Stimulated activated CD8-positive, alpha-beta memory T cell treated with anti-CD3 and anti-CD28 coated beads, Interleukin-4, amount 100 ng/mL, for 4 hours (primary cell): ENCODE results near the gene CDKN2B-AS1.
"Not testable (repeated sequence)": the region's sequence is repeated elsewhere in the genome, so short reads cannot be mapped to it uniquely, and the experiment has no call there.

Experiments
- DNase-seq, 2 donors: peaks; one replicate each; pipeline ENCODE4 v3.0.0-alpha.2; 2020; ENCODE audit warnings: low read depth in 2 of 2, low spot score in 1 of 2

Gene CDKN2B-AS1

DNA sequence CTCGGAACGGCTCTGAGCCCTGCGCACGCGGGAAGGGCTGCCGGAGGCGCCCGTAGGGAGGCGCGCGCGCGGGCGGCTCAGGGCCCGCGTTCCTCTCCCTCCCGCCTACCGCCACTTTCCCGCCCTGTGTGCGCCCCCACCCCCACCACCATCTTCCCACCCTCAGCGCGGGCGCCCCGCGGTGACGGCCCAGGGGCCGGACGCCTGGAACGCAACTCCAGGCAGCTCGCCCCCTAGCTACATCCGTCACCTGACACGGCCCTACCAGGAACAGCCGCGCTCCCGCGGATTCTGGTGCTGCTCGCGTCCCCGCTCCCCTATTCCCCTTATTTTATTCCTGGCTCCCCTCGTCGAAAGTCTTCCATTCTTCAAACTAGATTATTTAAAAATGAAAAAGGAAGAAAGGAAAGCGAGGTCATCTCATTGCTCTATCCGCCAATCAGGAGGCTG is at the start of gene CDKN2B-AS1:
CDKN2B-AS1 (plus strand) TSS at position 236 of the 450 bp plus-strand sequence.
- no peak for DNase-seq

DNA sequence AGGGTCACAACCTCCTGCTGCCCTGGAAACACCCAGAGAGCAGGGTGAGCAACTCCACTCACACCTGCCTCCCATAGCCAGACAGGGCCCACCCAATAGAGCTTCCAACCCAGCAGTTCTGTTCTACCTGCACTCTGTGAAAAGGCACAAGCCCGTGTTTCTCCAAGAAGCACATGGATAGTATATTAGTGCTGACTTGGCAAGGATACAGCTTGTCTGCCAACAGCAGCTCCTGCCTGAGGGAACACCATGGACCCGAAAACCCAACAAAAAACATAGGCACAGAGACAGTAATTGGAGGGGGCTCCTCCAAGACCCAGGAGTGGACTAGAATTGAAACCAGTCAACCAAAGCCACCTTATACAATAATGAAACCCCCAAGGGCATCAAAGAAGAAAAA is 49.0 kb upstream of the CDKN2B-AS1 start:
- no peak for DNase-seq

DNA sequence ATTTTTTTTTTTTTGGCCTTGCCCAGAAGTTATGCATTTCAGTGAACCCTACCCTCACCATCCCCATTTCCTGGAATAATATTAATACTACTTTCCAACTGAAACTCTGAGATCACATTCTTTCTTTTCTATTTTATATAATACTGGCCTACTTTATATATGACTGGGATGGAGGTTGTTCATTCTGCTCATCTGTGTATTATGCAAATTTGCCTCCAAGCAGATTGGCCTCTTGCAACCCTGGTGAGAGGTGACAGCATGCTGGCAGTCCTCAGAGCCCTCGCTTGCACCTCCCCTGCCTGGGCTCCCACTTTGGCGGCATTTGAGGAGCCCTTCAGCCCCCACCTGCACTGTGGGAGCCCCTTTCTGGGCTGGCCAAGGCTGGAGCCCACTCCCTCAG is 35.8 kb upstream of the CDKN2B-AS1 start:
- DNase-seq: no peak

DNA sequence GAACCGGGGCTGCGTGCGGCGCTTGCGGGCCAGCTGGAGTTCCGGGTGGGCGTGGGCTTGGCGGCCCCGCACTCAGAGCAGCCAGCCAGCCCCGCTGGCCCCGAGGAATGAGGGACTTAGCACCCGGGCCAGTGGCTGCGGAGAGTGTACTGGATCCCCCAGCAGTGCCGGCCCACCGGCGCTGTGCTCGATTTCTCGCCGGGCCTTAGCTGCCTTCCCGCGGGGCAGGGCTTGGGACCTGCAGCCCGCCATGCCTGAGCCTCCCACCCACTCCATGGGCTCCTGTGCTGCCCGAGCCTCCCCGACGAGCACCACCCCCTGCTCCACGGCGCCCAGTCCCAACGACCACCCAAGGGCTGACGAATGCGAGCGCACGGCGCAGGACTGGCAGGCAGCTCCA is 35.3 kb upstream of the CDKN2B-AS1 start:
- not testable (repeated sequence) for DNase-seq

DNA sequence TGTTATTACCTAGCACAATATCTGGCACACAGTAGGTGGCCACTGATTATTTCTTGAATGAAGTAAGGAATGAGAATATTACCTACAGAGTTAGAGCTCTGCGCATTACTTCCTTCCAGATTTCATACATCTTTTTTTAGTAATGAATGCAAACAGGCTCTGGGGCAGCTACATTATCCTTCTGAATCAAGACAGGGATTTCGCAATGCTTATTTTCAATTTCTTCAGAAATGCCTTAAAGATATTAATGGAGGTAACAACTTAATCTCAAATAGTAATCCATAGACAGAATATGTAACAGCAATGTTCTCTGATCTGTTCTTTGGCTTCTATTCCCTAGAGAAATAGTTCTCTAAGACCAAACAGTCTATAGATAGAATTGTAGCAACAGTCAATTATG is 33.0 kb upstream of the CDKN2B-AS1 start:
- DNase-seq: no peak

DNA sequence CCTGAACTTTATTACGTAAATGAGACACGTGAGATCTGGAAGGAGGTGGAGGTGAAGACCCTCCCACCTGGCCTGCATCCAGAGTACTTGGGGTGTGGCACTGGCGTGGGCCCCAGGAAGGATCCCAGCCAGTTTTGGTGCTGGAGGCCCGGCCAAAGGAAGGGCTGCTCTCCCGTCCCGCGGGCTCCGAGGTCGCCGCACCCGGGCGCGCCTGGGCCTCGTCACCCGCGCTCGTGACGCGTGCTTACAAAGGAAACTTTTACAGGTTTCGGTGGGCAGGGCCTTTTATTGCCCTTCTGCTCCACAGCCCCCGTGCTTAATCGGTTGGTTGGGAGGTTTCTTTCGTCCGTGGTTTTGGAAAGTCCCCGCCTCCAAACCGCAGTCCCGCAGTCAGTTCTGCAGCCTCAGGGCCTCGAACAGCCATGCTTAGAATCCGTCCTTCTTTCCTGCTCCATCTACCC is 29.6 kb upstream of the CDKN2B-AS1 start:
- peak; percentile 17 to 31 for DNase-seq

DNA sequence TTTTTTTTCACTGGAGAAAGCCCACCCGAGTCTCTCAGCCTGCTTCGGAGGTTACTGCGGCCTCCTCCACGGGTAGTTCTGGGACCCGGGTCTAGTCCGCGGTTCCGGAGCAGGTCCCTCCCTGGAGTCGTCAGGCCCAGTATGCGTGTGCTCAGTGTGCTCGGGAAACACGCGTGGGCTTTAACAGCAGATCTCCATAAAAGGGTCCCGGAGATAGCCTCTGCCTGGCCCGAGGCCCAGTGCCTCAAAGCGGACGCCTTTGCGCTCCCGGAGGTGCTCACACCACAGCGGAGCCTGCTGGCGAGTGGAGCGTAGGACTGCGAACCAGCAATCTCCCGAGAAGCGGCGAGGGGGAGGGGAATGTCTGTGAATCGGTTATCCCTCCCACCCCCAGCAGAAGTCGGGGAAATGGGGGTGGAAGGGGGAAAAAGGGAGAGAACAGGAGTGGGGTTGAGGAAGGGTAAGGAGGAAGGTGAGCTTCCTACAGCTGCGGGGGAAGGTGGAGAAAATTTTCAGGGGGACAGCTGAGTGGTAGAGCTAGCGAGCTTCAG is 29.1 kb upstream of the CDKN2B-AS1 start:
- DNase-seq: no peak

DNA sequence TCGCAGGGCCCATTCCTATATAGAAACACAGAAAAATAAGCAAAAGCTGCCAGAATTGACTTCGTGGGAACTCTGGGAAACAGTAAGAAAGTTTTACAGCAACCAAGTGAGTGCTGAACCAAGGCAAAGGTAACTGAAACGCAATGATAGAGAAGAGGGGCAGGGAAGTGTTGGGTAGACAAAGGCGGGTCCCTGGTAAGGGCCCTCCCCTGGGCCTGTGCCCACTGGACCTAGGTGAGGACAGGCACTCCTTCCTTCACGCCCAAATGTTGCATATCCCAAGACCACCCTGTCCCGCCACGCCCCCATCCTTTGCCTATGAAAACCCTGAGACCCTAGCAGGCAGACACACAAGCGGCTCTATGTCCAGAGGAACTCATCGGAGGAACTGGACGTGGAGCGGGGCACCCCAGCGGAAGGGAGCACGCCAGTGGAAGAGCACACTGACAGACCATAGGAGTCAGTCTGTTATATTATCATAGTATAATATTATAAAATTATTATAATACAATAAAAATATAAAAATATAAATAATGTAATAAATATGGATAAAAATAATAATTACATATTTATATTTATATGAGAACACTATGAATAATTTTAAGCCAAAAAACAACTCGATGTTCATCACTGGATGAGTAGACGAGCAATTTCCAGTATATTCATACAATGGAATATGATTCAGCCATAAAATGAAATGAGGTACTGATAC is 28.3 kb upstream of the CDKN2B-AS1 start:
- no peak for DNase-seq

DNA sequence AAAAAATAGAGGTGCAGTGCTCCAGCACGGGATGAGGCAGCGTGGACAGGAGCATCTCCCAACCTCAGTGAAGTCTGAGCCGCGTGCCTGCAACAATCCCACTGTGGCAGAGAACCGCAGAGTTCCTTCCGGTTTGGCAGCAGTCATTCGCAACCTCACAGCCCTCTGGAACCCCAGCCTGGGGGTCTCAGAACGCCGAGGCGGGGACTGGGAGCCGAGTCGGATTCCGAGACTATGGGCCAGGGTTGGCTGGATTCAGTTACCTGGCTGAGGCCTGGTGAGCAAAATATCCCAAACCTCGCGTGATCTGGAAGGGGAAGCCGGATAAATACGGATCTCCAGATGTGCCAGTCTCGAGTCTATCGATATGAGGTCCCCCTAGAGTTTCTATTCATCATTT is 27.4 kb upstream of the CDKN2B-AS1 start:
- DNase-seq: no peak

DNA sequence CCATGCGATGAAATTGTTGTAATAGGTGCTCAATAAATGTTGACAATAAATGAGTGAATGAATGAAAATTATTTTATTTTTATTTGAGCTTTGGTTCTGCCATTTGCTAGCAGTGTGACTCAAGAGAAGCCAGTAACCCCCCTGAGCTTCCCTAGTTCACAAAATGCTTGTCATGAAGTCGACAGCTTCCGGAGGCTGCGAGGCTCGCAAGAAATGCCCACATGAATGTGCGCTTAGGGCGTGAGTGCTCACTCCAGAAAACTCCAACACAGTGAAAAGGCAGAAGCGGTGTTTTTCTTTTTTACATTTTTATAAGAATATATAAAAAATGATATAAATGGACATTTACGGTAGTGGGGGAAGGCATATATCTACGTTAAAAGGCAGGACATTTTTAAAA is 26.9 kb upstream of the CDKN2B-AS1 start:
- no peak for DNase-seq

DNA sequence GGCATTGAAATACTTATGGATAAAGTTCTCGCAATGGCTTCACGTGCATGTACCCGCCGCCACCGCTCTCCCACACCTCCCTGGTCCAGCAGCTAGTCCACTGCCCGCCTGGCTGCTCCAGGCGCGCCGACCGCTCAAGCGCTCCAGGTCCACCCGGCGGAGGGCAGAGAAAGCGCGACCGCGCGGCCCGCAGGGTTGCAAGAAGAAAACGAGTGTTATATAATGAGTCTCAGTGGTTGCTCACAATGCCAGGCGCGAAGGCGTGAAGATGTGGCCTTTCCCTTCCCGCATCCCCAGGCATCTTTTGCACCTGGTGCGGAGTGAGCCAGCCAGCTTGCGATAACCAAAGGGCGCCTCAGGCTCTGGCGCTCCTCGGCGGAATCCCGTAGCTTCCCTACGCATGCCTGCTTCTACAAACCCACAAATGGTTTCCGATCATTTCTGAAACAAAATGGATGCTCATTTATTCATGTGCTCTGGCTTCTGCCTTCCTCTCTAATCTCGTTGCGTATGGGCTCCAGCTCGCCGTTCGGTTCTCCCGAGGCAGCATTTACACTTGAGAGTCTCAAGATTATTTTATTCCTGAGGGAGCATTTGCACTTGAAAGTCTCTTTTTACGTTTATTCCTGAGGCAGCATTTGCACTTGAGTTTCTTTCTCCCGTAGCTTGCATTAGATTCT is 26.1 kb upstream of the CDKN2B-AS1 start:
- no peak for DNase-seq

DNA sequence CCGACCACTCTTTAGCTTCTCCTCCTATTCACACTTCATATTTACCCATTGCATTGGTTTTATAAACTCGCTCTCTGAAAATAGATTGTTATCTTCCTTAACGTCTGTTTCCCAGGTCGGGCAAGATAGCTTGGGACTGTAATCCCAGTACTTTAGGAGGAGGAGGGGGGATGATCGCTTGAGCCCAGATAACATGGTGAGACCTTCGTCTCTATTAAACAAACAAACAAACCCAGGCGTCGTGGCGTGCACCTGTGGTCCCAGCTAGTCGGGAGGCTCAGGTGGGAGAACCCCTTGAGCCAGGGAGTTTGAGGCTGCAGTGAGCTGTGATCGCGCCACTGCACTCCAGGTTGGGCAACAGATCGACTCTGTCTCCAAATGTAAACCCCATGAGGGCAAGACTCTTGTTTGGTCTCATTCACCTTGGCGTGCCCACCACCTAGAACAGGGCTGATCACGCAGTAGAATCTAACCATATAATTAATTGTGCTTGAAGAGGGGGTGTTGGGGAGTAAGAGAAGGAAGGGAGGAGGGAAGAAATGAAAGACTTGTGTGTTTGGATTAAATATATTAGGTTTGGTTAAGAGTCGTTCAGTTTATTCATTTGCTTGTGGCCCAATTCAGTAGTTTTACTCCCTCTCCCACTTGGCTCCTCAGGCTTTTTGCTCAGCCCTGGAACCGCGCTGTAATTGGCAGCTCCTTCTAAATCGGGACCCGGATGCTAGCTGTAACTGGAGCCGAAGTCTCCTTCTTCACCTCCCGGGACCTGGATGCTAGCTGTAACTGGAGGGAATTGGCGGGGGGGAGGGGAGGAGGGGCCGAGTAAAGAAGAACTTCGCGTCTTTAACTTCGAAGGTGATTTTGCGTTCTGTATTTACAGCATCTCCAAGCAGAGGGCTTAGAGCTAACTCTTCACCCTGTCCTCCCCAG is 25.3 kb upstream of the CDKN2B-AS1 start:
- DNase-seq: no peak

DNA sequence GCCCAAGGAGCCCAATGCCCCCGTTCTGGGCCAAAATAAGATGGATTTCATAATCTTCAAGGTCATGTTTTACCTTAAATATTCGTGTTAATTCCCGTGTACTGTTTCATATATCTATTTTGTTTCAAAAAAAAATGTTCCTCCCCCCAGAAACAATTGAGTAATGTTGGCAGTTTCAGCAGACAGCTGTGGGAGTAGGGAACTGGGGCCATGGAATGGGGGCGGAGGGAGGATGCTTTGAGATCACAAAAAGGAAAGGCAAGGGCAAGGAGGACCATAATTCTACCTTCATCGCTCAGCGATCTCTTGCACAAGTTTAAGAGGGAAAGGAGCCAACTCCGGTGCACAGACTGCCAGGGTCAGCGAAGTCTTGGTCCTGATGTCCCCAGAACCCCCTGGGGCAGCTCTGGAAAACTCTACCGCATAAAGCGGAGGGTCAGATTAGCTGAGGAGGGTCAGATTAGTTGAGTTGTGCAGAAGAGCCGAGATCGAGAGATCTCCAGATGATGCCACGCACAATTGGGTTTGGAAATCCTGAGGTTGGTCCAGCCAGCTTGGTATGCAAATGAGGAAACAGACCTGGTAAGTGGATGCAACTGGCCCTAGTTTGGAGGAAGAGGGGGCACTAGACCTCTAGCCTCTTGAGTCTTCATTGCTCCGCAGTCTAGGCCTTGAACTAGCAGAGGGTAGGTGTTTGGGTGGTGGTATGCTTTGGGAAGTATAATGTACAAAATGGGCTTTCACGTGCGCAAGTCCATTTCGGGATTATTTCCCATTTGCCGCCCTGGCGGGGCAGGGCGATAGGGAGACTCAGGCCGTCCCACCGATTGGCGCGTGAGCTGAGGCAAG is 24.4 kb upstream of the CDKN2B-AS1 start:
- DNase-seq: no peak

DNA sequence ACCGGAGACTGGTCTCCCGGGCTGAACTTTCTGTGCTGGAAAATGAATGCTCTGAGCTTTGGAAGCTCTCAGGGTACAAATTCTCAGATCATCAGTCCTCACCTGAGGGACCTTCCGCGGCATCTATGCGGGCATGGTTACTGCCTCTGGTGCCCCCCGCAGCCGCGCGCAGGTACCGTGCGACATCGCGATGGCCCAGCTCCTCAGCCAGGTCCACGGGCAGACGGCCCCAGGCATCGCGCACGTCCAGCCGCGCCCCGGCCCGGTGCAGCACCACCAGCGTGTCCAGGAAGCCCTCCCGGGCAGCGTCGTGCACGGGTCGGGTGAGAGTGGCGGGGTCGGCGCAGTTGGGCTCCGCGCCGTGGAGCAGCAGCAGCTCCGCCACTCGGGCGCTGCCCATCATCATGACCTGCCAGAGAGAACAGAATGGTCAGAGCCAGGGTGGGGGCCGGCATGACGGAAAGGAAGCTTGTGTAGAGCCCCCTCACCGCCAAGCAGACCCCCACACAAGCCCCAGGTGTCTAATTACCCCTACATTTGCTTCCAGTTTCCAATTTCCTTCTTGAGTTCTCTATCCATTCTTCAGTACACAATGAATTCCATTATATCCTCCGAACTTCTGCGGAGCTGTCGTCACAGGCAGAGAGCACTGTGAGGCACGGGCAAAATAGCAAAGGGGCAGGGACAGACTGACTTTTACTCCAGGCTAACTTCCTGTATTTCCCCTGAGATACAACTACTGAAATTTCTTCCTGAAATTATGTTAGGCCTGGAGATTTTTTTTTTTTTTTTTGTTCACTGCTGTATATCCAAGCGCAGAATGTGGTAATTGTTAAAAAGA is 23.6 kb upstream of the CDKN2B-AS1 start:
- DNase-seq: no peak

DNA sequence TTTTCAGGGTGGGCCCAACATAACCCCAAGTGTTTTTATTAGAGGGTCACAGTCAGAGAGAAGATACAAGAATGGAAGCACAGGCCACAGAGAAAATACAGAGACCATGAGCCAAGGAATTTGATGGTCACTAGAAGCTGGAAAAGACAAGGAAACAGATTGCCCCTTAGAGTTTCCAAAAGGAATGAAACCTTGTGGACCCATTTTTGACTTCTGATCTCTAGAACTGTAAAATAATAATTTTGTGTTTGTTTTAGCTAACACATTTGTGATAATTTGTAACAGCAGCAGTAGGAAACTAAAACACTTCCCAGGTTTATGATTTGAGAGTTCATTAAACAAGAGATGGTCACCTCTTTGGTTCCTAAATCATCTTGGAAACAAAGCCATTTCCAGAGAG is 22.2 kb upstream of the CDKN2B-AS1 start:
- DNase-seq: no peak

DNA sequence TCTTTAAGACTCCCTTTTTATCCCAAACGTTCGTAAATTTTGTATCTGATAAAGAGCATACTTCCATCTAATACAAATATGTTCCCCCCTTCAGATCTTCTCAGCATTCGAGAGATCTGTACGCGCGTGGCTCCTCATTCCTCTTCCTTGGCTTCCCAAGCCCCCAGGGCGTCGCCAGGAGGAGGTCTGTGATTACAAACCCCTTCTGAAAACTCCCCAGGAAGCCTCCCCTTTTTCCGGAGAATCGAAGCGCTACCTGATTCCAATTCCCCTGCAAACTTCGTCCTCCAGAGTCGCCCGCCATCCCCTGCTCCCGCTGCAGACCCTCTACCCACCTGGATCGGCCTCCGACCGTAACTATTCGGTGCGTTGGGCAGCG is 20.3 kb upstream of the CDKN2B-AS1 start:
- no peak for DNase-seq

DNA sequence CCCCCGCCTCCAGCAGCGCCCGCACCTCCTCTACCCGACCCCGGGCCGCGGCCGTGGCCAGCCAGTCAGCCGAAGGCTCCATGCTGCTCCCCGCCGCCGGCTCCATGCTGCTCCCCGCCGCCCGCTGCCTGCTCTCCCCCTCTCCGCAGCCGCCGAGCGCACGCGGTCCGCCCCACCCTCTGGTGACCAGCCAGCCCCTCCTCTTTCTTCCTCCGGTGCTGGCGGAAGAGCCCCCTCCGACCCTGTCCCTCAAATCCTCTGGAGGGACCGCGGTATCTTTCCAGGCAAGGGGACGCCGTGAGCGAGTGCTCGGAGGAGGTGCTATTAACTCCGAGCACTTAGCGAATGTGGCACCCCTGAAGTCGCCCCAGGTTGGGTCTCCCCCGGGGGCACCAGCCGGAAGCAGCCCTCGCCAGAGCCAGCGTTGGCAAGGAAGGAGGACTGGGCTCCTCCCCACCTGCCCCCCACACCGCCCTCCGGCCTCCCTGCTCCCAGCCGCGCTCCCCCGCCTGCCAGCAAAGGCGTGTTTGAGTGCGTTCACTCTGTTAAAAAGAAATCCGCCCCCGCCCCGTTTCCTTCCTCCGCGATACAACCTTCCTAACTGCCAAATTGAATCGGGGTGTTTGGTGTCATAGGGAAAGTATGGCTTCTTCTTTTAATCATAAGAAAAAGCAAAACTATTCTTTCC is 19.7 kb upstream of the CDKN2B-AS1 start:
- DNase-seq: no peak

DNA sequence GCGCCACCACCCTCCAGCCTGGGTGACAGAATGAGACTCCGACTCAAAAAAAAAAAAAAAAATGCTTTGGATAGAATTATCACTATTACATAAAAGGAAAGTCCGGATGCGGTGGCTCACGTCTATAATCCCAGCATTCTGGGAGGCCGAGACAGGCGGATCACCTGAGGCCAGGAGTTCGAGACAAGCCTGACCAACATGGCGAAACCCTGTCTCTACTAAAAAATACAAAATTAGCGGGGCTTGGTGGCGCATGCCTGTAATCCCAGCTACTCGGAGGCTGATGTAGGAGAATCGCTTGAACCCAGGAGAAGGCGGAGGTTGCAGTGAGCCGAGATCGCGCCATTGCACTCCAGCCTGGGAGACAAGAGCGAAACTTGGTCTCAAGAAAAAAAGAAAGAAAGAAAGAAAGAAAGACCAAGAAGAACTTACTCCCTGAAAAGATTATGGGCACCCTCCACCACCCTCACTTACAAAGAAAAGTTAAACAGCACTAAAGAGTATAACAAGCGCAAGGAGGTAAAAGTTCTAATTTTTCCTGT is 18.2 kb upstream of the CDKN2B-AS1 start:
- DNase-seq: no peak

DNA sequence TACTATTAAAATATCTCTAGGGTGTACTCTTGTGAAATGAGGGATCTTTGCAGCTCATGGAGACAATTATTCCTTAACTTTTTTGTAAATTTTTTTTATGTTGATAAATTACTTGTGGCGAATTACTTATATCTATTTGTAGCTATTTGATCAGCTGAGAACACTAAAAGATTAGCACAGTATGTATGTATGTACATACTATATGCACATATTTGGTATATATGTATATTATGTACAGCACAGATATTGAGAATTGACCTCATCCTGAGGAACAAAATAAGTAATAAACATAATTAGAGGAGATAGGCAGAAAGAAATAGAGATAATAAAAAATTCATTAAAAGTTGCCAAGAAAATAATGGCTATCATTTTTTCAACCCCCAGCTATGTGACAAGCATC is 12.2 kb upstream of the CDKN2B-AS1 start:
- no peak for DNase-seq
